BLaER1 (cell line): Measurements from ENCODE around the gene BCORL1.

Source experiments
- H3K27ac ChIP-seq: shearing (Covaris generic); formaldehyde crosslinking; 2 replicates; pipeline ENCODE4 v1.8.1; 2022
- H3K27me3 ChIP-seq: shearing (Covaris generic); formaldehyde crosslinking; 2 replicates; pipeline ENCODE4 v1.8.1; 2022
- H3K36me3 ChIP-seq: shearing (Covaris generic); formaldehyde crosslinking; 2 replicates; pipeline ENCODE4 v1.8.1; 2022
- H3K4me1 ChIP-seq: shearing (Covaris generic); formaldehyde crosslinking; 2 replicates; pipeline ENCODE4 v1.8.1; 2022
- H3K4me2 ChIP-seq: shearing (Covaris generic); formaldehyde crosslinking; 2 replicates; pipeline ENCODE4 v1.8.1; 2022
- H3K4me3 ChIP-seq: shearing (Covaris generic); formaldehyde crosslinking; 2 replicates; pipeline ENCODE4 v1.8.1; 2022
- H3K9ac ChIP-seq: shearing (Covaris generic); formaldehyde crosslinking; 2 replicates; pipeline ENCODE4 v1.8.1; 2022
- H3K9me3 ChIP-seq: shearing (Covaris generic); formaldehyde crosslinking; 2 replicates; pipeline ENCODE4 v1.8.1; 2022
- H4K20me1 ChIP-seq: shearing (Covaris generic); formaldehyde crosslinking; 2 replicates; pipeline ENCODE4 v1.8.1; 2022
- Cebpa-rat ChIP-seq: shearing (Covaris generic); IDR thresholded peaks from 2 replicates; pipeline ENCODE4 v1.8.1; 2022

BCORL1 gene

GRCh38 chrX:129945131-129945530 lies 37.3 kb upstream of the BCORL1 start:
- H3K27ac ChIP-seq: no peak overlapping the region
- H3K27me3 ChIP-seq: peaks cover 18% of the 10 kb centered on the region
- no peak for TF ChIP-seq Cebpa-rat
- H3K36me3 ChIP-seq: no peaks in the 10 kb centered on the region
- peaks cover 7% of the 10 kb centered on the region; the same call in 1 of the 2 replicates for H3K4me1 ChIP-seq
- no peaks in the 10 kb centered on the region for H4K20me1 ChIP-seq
- no peak overlapping the region for H3K9ac ChIP-seq
- H3K9me3 ChIP-seq: no peaks in the 10 kb centered on the region
- no peak overlapping the region for H3K4me2 ChIP-seq
- H3K4me3 ChIP-seq: no peak overlapping the region

GRCh38 chrX:129953334-129953648 lies 29.1 kb upstream of the BCORL1 start:
- H4K20me1 ChIP-seq: no peaks in the 10 kb centered on the region
- H3K27me3 ChIP-seq: peaks cover 21% of the 10 kb centered on the region
- H3K4me2 ChIP-seq: peak overlapping the region; percentile 68
- TF ChIP-seq Cebpa-rat: no peak
- H3K4me1 ChIP-seq: peaks cover 56% of the 10 kb centered on the region
- peak overlapping the region; percentile 76 for H3K9ac ChIP-seq
- peak overlapping the region; percentile 61 for H3K4me3 ChIP-seq
- peaks cover 3% of the 10 kb centered on the region; the same call in 1 of the 2 replicates for H3K9me3 ChIP-seq
- no peaks in the 10 kb centered on the region for H3K36me3 ChIP-seq
- H3K27ac ChIP-seq: peak overlapping the region; percentile 77

- Histone ChIP-seq H3K4me1 (peaks cover 62% of the 10 kb centered on the region), H3K27me3 (peaks cover 27% of the 10 kb centered on the region), H3K36me3 (no peaks in the 10 kb centered on the region), H3K9me3 (peaks cover 3% of the 10 kb centered on the region; the same call in 1 of the 2 replicates), H3K27ac (no peak overlapping the region), H4K20me1 (no peaks in the 10 kb centered on the region), H3K4me3 (no peak overlapping the region), H3K9ac (no peak overlapping the region), H3K4me2 (peak overlapping the region; percentile 68)
- no peak for TF ChIP-seq Cebpa-rat
Observed at GRCh38 chrX:129953881-129954280, 28.6 kb upstream of the BCORL1 start.

- Histone ChIP-seq H3K4me1 (peaks cover 71% of the 10 kb centered on the region), H4K20me1 (no peaks in the 10 kb centered on the region), H3K4me2 (peak overlapping the region; percentile 68), H3K36me3 (no peaks in the 10 kb centered on the region), H3K9me3 (peaks cover 3% of the 10 kb centered on the region; the same call in 1 of the 2 replicates), H3K9ac (no peak overlapping the region), H3K27me3 (peaks cover 35% of the 10 kb centered on the region), H3K27ac (no peak overlapping the region), H3K4me3 (no peak overlapping the region)
- TF ChIP-seq Cebpa-rat: no peak
Observed at GRCh38 chrX:129954804-129955203, 27.6 kb upstream of the BCORL1 start.

- no peak for TF ChIP-seq Cebpa-rat
- Histone ChIP-seq H3K27me3 (peaks cover 34% of the 10 kb centered on the region), H3K9me3 (peaks cover 3% of the 10 kb centered on the region; the same call in 1 of the 2 replicates), H3K4me1 (peaks cover 80% of the 10 kb centered on the region), H3K4me2 (peak overlapping the region; percentile 68), H3K27ac (no peak overlapping the region), H3K9ac (no peak overlapping the region), H3K36me3 (no peaks in the 10 kb centered on the region), H4K20me1 (no peaks in the 10 kb centered on the region), H3K4me3 (no peak overlapping the region)
Observed at GRCh38 chrX:129955682-129956081, 26.8 kb upstream of the BCORL1 start.

GRCh38 chrX:129956145-129956544 lies 26.3 kb upstream of the BCORL1 start:
- H3K4me1 ChIP-seq: peaks cover 85% of the 10 kb centered on the region
- H3K4me2 ChIP-seq: peak overlapping the region; percentile 68
- peak overlapping the region; percentile 53; the same call in 1 of the 2 replicates for H3K4me3 ChIP-seq
- H3K27me3 ChIP-seq: peaks cover 38% of the 10 kb centered on the region
- no peaks in the 10 kb centered on the region for H3K36me3 ChIP-seq
- no peak overlapping the region for H3K27ac ChIP-seq
- H3K9me3 ChIP-seq: peaks cover 3% of the 10 kb centered on the region; the same call in 1 of the 2 replicates
- no peaks in the 10 kb centered on the region for H4K20me1 ChIP-seq
- no peak overlapping the region for H3K9ac ChIP-seq
- no peak for TF ChIP-seq Cebpa-rat

- Histone ChIP-seq H4K20me1 (no peaks in the 10 kb centered on the region), H3K27ac (peak overlapping the region; percentile 71), H3K36me3 (no peaks in the 10 kb centered on the region), H3K27me3 (peaks cover 45% of the 10 kb centered on the region), H3K9me3 (peaks cover 3% of the 10 kb centered on the region; the same call in 1 of the 2 replicates), H3K4me2 (peak overlapping the region; percentile 68), H3K4me1 (peaks cover 88% of the 10 kb centered on the region), H3K4me3 (peak overlapping the region; percentile 53), H3K9ac (peak overlapping the region; percentile 53; the same call in 1 of the 2 replicates)
- no peak for TF ChIP-seq Cebpa-rat
Observed at GRCh38 chrX:129956765-129957164, 25.7 kb upstream of the BCORL1 start.

- peak overlapping the region; percentile 85 for H3K27ac ChIP-seq
Observed at GRCh38 chrX:129957241-129958082, 25.0 kb upstream of the BCORL1 start.

GRCh38 chrX:129958083-129958465 lies 24.4 kb upstream of the BCORL1 start:
- Histone ChIP-seq H4K20me1 (no peaks in the 10 kb centered on the region), H3K36me3 (no peaks in the 10 kb centered on the region), H3K27me3 (peaks cover 48% of the 10 kb centered on the region), H3K4me3 (peak overlapping the region; percentile 61), H3K9ac (peak overlapping the region; percentile 69; the same call in 1 of the 2 replicates), H3K4me1 (peaks cover 91% of the 10 kb centered on the region), H3K27ac (peak overlapping the region; percentile 85; the same call in 1 of the 2 replicates), H3K4me2 (peak overlapping the region; percentile 82), H3K9me3 (peaks cover 3% of the 10 kb centered on the region; the same call in 1 of the 2 replicates)
- TF ChIP-seq Cebpa-rat: no peak

More at GRCh38 chrX:129957241-129958082, 25.0 kb upstream of the BCORL1 start:
- Histone ChIP-seq H3K9ac (peak overlapping the region; percentile 69), H3K36me3 (no peaks in the 10 kb centered on the region), H3K9me3 (peaks cover 3% of the 10 kb centered on the region; the same call in 1 of the 2 replicates), H3K4me1 (peaks cover 89% of the 10 kb centered on the region), H3K4me2 (peak overlapping the region; percentile 82), H4K20me1 (no peaks in the 10 kb centered on the region), H3K27me3 (peaks cover 48% of the 10 kb centered on the region), H3K4me3 (peak overlapping the region; percentile 61)
- TF ChIP-seq Cebpa-rat: no peak
